ENCODE results near the gene LYL1. TPM values are rescaled to one million over a fixed set of nuclear protein-coding genes. Genes with fewer than 3 reads are reported as not detected.

LYL1 gene
- total and polyA plus RNA-seq, 9 of the 15 experiments (the other 6 are each of a cell fraction or from before 2014, with no cell fraction given), result 1.3 to 266 (median 34.0) TPM

DNA sequence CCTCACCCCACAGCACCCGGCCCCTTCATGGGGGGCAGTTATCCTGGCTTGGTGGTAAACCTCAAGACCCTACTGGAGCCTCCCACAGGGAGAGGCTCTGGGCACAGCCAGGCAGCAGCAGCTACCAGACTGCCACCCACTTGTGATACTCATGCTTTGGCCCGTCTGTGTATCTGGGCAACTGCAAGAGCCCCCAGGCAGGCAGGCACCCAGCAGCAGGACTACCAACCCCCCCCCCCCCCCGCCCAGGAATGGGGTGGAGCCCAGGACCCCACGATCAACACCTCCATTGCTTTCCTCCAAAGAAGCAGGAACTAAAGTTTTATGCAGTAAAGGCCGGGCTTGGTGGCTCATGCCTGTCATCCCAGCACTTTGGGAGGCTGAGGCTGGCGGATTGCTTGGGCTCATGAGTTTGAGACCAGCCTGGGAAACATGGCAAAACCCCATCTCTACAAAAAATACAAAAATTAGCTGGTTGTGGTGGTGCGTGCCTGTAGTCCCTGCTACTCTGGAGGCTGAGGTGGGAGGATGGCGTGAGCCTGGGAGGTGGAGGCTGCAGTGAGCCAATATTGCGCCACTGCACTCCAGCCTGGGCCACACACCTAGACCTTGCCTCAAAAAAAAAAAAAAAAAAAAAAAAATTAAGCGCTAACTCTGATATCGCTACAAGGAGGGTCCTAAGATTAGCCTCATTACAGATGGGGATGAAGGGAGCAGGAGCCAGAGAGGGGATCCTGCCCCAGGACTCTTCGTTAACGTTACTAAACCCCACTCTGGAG lies 1.1 kb upstream of the LYL1 start:
- H4K20me1 ChIP-seq (replicated peaks; ENCODE audit: control insufficient read depth, insufficient read depth, low read length), result no peaks in the 10 kb centered on the region
- H3K79me2 ChIP-seq (ENCODE audit: control insufficient read depth, insufficient read depth, low read length), result peaks cover 50% of the 10 kb centered on the region
- no peaks in the 10 kb centered on the region for H3K27me3 ChIP-seq (ENCODE audit: control insufficient read depth in 2 of 2, insufficient read depth in 2 of 2, low read length in 2 of 2)
- H3K4me2 ChIP-seq (ENCODE audit: insufficient read depth, low read length), result peak overlapping the region; percentile 77
- in situ Hi-C loops (cut with MboI) (no loop called here), intact Hi-C loops (cut with micrococcal nuclease) (loop anchor here (2.0 to 10.0 kb wide), 3 partner anchors 13 to 131 kb away; partner anchors contain the start of genes IER2, STX10 and TRMT1)
- 47% methylated on average over 9 of the region's 13 CpGs for WGBS (ENCODE audit: insufficient coverage, low coverage, missing lambda C conversion rate)
- H3K9ac ChIP-seq (ENCODE audit: insufficient read depth in 1 of 2, low read depth in 2 of 2, low read length in 2 of 2), result peak overlapping the region; percentile 92 to 99
- H3K36me3 ChIP-seq (ENCODE audit: control insufficient read depth, insufficient read depth, low read length), result peaks cover 54% of the 10 kb centered on the region
- peak overlapping the region; percentile 98; the same call in 1 of the 2 replicates for H3K4me3 ChIP-seq
- H3K9me1 ChIP-seq (ENCODE audit: control insufficient read depth, insufficient read depth, low read length), result no peaks in the 10 kb centered on the region
- ATAC-seq, result no peak
- no peaks in the 10 kb centered on the region for H3K9me3 ChIP-seq (replicated peaks; ENCODE audit: control insufficient read depth, insufficient read depth, low read depth, low read length)
- H2AFZ ChIP-seq (ENCODE audit: low read depth, low read length), result peak overlapping the region; percentile 85
- ChIA-PET POLR2A (interaction anchor here (0.6 to 1.6 kb wide), 4 partner anchors 11 to 50 kb away, joined by 3 to 4 read pairs (median 3); no protein-coding TSS in a partner anchor), CTCF (ENCODE audit: low intra/inter-chr PET ratio) (interaction anchor here (0.5 to 1.3 kb wide), 3 partner anchors 12 to 139 kb away, joined by 3 to 4 read pairs (median 3); partner anchors contain the start of gene TRMT1)
- peaks cover 16 to 51% of the 10 kb centered on the region in 2 experiments for H3K4me1 ChIP-seq (replicated peaks in 1 of 2; ENCODE audit: control insufficient read depth in 2 of 2, insufficient read depth in 2 of 2, low read length in 2 of 2)
- no peak for FAIRE-seq
- no TSS peak for BruUV-seq (replicated peaks)
- peak overlapping the region; percentile 98 for H3K27ac ChIP-seq (ENCODE audit: extremely low read depth, low read depth, low read length)
- peak in 3 of 4 experiments; percentile 30 to 42 (median 34) for DNase-seq (ENCODE audit: extremely low read depth in 1 of 4, low spot score in 3 of 4)
- TF ChIP-seq SMAD3 (CRISPR knock-in tag; conservative IDR thresholded peaks at IDR 0.05) (no peak), KAT7 (CRISPR knock-in tag; IDR thresholded peaks at IDR 0.05; ENCODE audit: borderline replicate concordance) (no peak), PYGO2 (tag; IDR thresholded peaks at IDR 0.05) (no peak), RFX1 (IDR thresholded peaks at IDR 0.05) (no peak), SMARCB1 (IDR thresholded peaks at IDR 0.05; ENCODE audit: insufficient read length, low read depth) (no peak), GABPB1 (CRISPR knock-in tag; IDR thresholded peaks at IDR 0.05) (no peak), CBFA2T2 (conservative IDR thresholded peaks at IDR 0.05) (no peak), ETS2 (tag; IDR thresholded peaks at IDR 0.05; ENCODE audit: borderline replicate concordance, poor library complexity, severe bottlenecking) (no peak), ZBTB17 (CRISPR knock-in tag; IDR thresholded peaks at IDR 0.05) (no peak), CEBPG (CRISPR knock-in tag; IDR thresholded peaks at IDR 0.05) (no peak), CEBPG (tag; conservative IDR thresholded peaks at IDR 0.05 in 1 of 2, IDR thresholded peaks at IDR 0.05 in 1 of 2) (peak in 1 of 2 experiments; percentile 38; a peak in 1 of 4 replicates)
- TF ChIP-seq, protein P1, sequence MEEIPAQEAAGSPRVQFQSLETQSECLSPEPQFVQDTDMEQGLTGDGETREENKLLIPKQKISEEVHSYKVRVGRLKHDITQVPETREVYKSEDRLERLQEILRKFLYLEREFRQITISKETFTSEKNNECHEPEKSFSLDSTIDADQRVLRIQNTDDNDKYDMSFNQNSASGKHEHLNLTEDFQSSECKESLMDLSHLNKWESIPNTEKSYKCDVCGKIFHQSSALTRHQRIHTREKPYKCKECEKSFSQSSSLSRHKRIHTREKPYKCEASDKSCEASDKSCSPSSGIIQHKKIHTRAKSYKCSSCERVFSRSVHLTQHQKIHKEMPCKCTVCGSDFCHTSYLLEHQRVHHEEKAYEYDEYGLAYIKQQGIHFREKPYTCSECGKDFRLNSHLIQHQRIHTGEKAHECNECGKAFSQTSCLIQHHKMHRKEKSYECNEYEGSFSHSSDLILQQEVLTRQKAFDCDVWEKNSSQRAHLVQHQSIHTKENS (CRISPR knock-in tag; IDR thresholded peaks at IDR 0.05), result no peak
- TF ChIP-seq, protein P2, sequence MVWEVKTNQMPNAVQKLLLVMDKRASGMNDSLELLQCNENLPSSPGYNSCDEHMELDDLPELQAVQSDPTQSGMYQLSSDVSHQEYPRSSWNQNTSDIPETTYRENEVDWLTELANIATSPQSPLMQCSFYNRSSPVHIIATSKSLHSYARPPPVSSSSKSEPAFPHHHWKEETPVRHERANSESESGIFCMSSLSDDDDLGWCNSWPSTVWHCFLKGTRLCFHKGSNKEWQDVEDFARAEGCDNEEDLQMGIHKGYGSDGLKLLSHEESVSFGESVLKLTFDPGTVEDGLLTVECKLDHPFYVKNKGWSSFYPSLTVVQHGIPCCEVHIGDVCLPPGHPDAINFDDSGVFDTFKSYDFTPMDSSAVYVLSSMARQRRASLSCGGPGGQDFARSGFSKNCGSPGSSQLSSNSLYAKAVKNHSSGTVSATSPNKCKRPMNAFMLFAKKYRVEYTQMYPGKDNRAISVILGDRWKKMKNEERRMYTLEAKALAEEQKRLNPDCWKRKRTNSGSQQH (CRISPR knock-in tag; IDR thresholded peaks at IDR 0.05), result no peak
- TF ChIP-seq, protein P3, sequence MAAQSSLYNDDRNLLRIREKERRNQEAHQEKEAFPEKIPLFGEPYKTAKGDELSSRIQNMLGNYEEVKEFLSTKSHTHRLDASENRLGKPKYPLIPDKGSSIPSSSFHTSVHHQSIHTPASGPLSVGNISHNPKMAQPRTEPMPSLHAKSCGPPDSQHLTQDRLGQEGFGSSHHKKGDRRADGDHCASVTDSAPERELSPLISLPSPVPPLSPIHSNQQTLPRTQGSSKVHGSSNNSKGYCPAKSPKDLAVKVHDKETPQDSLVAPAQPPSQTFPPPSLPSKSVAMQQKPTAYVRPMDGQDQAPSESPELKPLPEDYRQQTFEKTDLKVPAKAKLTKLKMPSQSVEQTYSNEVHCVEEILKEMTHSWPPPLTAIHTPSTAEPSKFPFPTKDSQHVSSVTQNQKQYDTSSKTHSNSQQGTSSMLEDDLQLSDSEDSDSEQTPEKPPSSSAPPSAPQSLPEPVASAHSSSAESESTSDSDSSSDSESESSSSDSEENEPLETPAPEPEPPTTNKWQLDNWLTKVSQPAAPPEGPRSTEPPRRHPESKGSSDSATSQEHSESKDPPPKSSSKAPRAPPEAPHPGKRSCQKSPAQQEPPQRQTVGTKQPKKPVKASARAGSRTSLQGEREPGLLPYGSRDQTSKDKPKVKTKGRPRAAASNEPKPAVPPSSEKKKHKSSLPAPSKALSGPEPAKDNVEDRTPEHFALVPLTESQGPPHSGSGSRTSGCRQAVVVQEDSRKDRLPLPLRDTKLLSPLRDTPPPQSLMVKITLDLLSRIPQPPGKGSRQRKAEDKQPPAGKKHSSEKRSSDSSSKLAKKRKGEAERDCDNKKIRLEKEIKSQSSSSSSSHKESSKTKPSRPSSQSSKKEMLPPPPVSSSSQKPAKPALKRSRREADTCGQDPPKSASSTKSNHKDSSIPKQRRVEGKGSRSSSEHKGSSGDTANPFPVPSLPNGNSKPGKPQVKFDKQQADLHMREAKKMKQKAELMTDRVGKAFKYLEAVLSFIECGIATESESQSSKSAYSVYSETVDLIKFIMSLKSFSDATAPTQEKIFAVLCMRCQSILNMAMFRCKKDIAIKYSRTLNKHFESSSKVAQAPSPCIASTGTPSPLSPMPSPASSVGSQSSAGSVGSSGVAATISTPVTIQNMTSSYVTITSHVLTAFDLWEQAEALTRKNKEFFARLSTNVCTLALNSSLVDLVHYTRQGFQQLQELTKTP (IDR thresholded peaks at IDR 0.05; ENCODE audit: low read depth in 1 of 2, partially characterized antibody in 2 of 2), result peak in 1 of 2 experiments; percentile 40

Data from K562 (cell line).